ENCODE data around the gene SEL1L3. TPM values are rescaled to one million over a fixed set of nuclear protein-coding genes. Genes with fewer than 3 reads are reported as not detected.

The SEL1L3 gene
- total and polyA plus RNA-seq, 2 donors (not counting 1 experiment from before 2014, with no cell fraction given) = 120 to 280 TPM

DNA sequence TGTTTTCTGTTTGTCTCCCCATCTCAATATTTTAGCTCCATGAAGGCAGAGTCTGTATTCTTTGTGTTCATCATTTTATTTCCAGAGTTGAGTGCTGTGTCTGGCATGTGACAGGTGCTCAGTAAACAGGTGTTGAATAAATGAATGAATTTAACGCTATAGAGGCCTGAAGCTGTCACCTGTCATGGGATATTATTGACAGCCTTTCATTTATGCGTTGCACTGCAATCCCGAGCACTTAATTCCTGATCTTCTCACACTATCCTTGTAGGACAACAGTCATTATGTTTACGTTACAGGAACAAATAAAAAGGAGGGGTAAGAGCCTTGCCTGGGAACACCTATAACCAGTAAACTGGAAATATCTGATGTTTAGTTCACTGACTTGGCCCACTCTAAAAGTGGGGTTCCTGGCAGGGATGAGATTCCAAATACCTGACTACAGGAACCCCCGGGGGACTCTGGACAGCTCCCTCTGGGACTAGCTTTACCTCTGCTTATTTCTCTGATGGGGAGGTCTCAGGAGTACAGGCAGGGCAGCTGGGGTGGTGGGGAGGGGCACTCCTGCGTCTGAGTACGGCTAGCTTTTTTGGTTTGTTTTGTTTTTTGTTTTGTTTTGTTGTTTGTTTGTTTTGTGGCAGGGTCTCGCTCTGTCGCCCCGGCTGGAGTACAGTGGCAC, 36.6 kb downstream of the SEL1L3 start:
- TF ChIP-seq EZH2 (IDR thresholded peaks at IDR 0.05; ENCODE audit: borderline replicate concordance, insufficient read depth, low read depth, low read length, poor library complexity, severe bottlenecking) = no peak
- TF ChIP-seq, protein P1, sequence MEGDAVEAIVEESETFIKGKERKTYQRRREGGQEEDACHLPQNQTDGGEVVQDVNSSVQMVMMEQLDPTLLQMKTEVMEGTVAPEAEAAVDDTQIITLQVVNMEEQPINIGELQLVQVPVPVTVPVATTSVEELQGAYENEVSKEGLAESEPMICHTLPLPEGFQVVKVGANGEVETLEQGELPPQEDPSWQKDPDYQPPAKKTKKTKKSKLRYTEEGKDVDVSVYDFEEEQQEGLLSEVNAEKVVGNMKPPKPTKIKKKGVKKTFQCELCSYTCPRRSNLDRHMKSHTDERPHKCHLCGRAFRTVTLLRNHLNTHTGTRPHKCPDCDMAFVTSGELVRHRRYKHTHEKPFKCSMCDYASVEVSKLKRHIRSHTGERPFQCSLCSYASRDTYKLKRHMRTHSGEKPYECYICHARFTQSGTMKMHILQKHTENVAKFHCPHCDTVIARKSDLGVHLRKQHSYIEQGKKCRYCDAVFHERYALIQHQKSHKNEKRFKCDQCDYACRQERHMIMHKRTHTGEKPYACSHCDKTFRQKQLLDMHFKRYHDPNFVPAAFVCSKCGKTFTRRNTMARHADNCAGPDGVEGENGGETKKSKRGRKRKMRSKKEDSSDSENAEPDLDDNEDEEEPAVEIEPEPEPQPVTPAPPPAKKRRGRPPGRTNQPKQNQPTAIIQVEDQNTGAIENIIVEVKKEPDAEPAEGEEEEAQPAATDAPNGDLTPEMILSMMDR (IDR thresholded peaks at IDR 0.05) = no peak
- no peak overlapping the region for H3K27ac ChIP-seq (ENCODE audit: low read length in 2 of 2)
- no peaks in the 10 kb centered on the region for H3K4me1 ChIP-seq (ENCODE audit: control insufficient read depth in 2 of 2, insufficient read depth in 2 of 2, low read length in 2 of 2)
- H2AFZ ChIP-seq (ENCODE audit: insufficient read depth, low read depth, low read length, poor library complexity, severe bottlenecking) = no peak overlapping the region
- no peak overlapping the region for H3K4me3 ChIP-seq (ENCODE audit: control extremely low read depth in 1 of 5, extremely low read depth in 1 of 5, insufficient read depth in 1 of 5, low read depth in 2 of 5, low read length in 4 of 5)
- ATAC-seq (ENCODE audit: low read depth) (no peak), DNase-seq (no peak)
- ChIA-PET POLR2A (interaction anchor here (0.6 kb wide), 1 partner anchor 57 kb away, joined by 4 read pairs; no protein-coding TSS in a partner anchor), CTCF (interaction anchor here (0.7 kb wide), 1 partner anchor 589 kb away, joined by 4 read pairs; no protein-coding TSS in a partner anchor)
- no peak overlapping the region for H3K4me2 ChIP-seq (replicated peaks; ENCODE audit: low read depth, low read length, poor library complexity, severe bottlenecking)
- WGBS (ENCODE audit: insufficient coverage) = 98% methylated on average over 5 of the region's 10 CpGs
- Mint-ChIP-seq H3K4me3 (no peak overlapping the region), H3K27ac (no peak overlapping the region), H3K27me3 (no peaks in the 10 kb centered on the region), H3K4me1 (peaks cover 2% of the 10 kb centered on the region), H3K9me3 (ENCODE audit: insufficient read depth) (no peaks in the 10 kb centered on the region)
- H3K36me3 ChIP-seq (replicated peaks in 1 of 2; ENCODE audit: control extremely low read depth in 1 of 2, control insufficient read depth in 1 of 2, extremely low read depth in 1 of 2, insufficient read depth in 2 of 2, low read length in 1 of 2) = peaks cover 0 to 91% of the 10 kb centered on the region in 2 experiments
- H3K9me3 ChIP-seq (ENCODE audit: control extremely low read depth in 1 of 3, control insufficient read depth in 2 of 3, insufficient read depth in 1 of 3, low read length in 2 of 3) = no peaks in the 10 kb centered on the region
- H3K9ac ChIP-seq (ENCODE audit: low read length) = no peak overlapping the region
- no peaks in the 10 kb centered on the region for H3K27me3 ChIP-seq (replicated peaks in 1 of 4; ENCODE audit: control extremely low read depth in 1 of 4, control insufficient read depth in 3 of 4, insufficient read depth in 4 of 4, low read length in 3 of 4)
- intact Hi-C loops (cut with micrococcal nuclease) = no loop called here
- peaks cover 89% of the 10 kb centered on the region for H4K20me1 ChIP-seq (ENCODE audit: control insufficient read depth, insufficient read depth, low read length, poor library complexity, severe bottlenecking)
- H3K79me2 ChIP-seq (ENCODE audit: control insufficient read depth, insufficient read depth, low read length) = peaks cover 65% of the 10 kb centered on the region

DNA sequence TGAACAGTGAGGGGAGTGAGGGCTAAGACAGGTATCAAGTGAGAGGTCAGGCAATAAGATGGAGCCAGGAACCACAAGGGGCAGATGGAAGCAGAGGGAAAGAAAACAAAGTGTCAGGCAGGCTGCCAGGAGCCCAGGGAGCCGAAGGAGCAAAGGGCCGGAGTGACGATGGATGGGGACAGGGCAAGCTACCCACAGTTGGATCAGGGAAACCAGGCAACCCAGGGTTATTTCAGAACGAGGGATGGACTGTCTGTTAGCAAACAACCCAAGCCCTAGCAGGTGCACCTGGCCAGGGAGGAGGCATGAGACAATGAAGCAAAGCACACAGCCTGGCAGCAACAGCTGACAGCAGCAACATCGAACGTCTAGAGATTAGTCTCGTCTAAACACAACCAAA, 39.2 kb downstream of the SEL1L3 start:
- Histone ChIP-seq H3K9me3 (ENCODE audit: control extremely low read depth in 1 of 3, control insufficient read depth in 2 of 3, insufficient read depth in 1 of 3, low read length in 2 of 3) (no peaks in the 10 kb centered on the region), H3K9ac (ENCODE audit: low read length) (no peak overlapping the region), H2AFZ (ENCODE audit: insufficient read depth, low read depth, low read length, poor library complexity, severe bottlenecking) (no peak overlapping the region), H3K4me3 (ENCODE audit: control extremely low read depth in 1 of 5, extremely low read depth in 1 of 5, insufficient read depth in 1 of 5, low read depth in 2 of 5, low read length in 4 of 5) (no peak overlapping the region), H3K4me2 (replicated peaks; ENCODE audit: low read depth, low read length, poor library complexity, severe bottlenecking) (no peak overlapping the region), H3K36me3 (replicated peaks in 1 of 2; ENCODE audit: control extremely low read depth in 1 of 2, control insufficient read depth in 1 of 2, extremely low read depth in 1 of 2, insufficient read depth in 2 of 2, low read length in 1 of 2) (peaks cover 0 to 91% of the 10 kb centered on the region in 2 experiments), H4K20me1 (ENCODE audit: control insufficient read depth, insufficient read depth, low read length, poor library complexity, severe bottlenecking) (peaks cover 77% of the 10 kb centered on the region), H3K27me3 (replicated peaks in 1 of 4; ENCODE audit: control extremely low read depth in 1 of 4, control insufficient read depth in 3 of 4, insufficient read depth in 4 of 4, low read length in 3 of 4) (no peaks in the 10 kb centered on the region), H3K4me1 (ENCODE audit: control insufficient read depth in 2 of 2, insufficient read depth in 2 of 2, low read length in 2 of 2) (no peaks in the 10 kb centered on the region), H3K27ac (ENCODE audit: low read length in 2 of 2) (no peak overlapping the region), H3K79me2 (ENCODE audit: control insufficient read depth, insufficient read depth, low read length) (peaks cover 61% of the 10 kb centered on the region)
- CTCF ChIA-PET = interaction anchor here (1.2 kb wide), 1 partner anchor 13 kb away, joined by 4 read pairs; no protein-coding TSS in a partner anchor
- ATAC-seq (ENCODE audit: low read depth) (no peak), DNase-seq (no peak)
- Mint-ChIP-seq H3K27me3 (no peaks in the 10 kb centered on the region), H3K4me1 (no peaks in the 10 kb centered on the region), H3K4me3 (no peak overlapping the region), H3K27ac (no peak overlapping the region), H3K9me3 (ENCODE audit: insufficient read depth) (no peaks in the 10 kb centered on the region)
- POLR2A ChIA-PET = no interaction called here
- WGBS (ENCODE audit: insufficient coverage) = 94% methylated on average over 5 of the region's 7 CpGs
- TF ChIP-seq, protein P1 (IDR thresholded peaks at IDR 0.05) = no peak
- TF ChIP-seq EZH2 (IDR thresholded peaks at IDR 0.05; ENCODE audit: borderline replicate concordance, insufficient read depth, low read depth, low read length, poor library complexity, severe bottlenecking) = no peak
- intact Hi-C loops (cut with micrococcal nuclease) = no loop called here
